Measurements from ENCODE around the gene PHF3.

- no peak for TF ChIP-seq CTCF (conservative IDR thresholded peaks at IDR 0.05; ENCODE audit: low read depth, low read length)
- no peak for TF ChIP-seq EZH2 (IDR thresholded peaks at IDR 0.05; ENCODE audit: low read length, unreplicated experiment)
Measured at GRCh38 chr6:63713332-63713731, 77.7 kb downstream of the PHF3 start.

Data from PC-3 (cell line).